HG03097 (cell line): ENCODE data around the gene SETD7.
A peak's percentile ranks its signal among the peaks of the same experiment; 100 is the strongest.
"Not testable (repeated sequence)": the region's sequence is repeated elsewhere in the genome, so short reads cannot be mapped to it uniquely, and the experiment has no call there.

Experiments used
- ATAC-seq: cut with Tn5 transposase; IDR thresholded peaks from one replicate; pipeline ENCODE4 v1.9.1; 2021; ENCODE audit not compliant: unreplicated experiment, low FRiP score

SETD7 gene

GRCh38 chr4:139470295-139470694, 85.7 kb downstream of the SETD7 start:
- ATAC-seq, result no peak

- ATAC-seq, result no peak
These were observed 86.2 kb downstream of the SETD7 start for GRCh38 chr4:139469869-139470268.

GRCh38 chr4:139469216-139469615, 86.8 kb downstream of the SETD7 start:
- no peak for ATAC-seq

- ATAC-seq, result not testable (repeated sequence)
These were observed 87.3 kb downstream of the SETD7 start for GRCh38 chr4:139468756-139469155.

DNA sequence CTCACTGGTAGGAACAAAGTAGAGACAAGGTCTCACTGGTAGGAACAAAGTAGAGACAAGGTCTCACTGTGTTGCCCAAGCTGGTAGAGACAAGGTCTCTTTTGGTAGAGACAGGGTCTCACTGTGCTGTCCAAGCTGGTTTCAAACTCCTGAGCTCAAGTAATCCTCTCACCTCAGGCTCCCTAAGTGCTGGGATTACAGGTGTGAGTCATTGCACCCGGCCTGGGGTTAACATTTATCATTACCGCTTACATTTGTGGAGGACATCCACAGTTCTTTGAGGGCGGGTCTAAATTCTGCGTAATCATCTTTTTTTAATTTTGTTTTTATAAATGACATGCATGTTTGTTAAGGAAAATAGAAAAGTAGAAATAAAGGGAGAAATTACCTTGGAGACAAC, 90.1 kb downstream of the SETD7 start:
- no peak for ATAC-seq

DNA sequence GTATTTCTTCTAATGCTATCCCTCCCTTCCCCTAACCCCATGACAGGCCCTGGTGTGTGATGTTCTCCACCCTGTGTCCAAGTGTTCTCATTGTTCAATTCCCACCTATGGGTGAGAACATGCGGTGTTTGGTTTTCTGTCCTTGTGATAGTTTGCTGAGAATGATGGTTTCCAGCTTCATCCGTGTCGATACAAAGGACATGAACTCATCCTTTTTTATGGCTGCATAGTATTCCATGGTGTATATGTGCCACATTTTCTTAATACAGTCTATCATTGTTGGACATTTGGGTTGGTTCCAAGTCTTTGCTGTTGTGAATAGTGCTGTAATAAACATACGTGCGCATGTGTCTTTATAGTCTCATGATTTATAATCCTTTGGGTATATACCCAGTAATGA, 91.5 kb downstream of the SETD7 start:
- not testable (repeated sequence) for ATAC-seq

- no peak for ATAC-seq
These were observed 94.9 kb downstream of the SETD7 start for GRCh38 chr4:139461022-139461628.

GRCh38 chr4:139460565-139460964, 95.5 kb downstream of the SETD7 start:
- no peak for ATAC-seq

DNA sequence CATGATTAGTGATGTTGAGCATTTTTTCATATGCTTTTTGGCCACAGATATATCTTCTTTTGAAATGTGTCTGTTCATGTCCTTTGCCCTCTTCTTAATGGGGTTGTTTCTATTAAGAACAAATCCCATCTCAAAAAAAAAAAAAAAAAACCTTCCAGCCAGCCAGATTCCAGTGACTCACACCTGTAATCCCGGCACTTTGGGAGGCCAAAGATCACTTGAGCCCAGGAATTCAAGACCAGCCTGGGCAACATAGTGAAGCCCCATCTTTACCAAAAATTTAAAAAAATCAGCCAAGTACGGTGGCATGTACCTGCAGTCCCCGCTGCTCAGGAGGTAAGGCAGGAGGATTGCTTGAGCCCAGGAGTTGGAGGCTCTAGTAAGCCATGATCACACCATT, 97.0 kb downstream of the SETD7 start:
- ATAC-seq, result no peak

GRCh38 chr4:139458543-139458942, 97.5 kb downstream of the SETD7 start:
- ATAC-seq, result no peak

DNA sequence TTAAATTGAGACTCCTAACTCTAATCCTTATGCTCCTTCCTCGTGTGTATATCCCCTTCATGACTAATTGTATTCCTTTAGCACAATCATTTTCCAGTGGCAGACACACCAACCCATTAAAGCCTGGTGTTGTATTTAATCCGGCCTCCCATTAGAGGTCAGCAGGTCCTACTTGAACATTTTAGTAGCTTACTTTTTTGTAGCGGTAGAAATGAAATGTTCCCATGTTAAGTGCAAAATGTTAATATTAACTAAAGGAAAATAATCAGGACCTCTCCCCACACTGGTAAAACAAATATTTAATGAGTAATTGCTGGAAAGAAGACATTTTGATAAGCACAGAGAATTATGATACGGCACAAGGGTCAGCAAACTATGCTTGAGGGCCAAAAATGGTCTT, 98.7 kb downstream of the SETD7 start:
- no peak for ATAC-seq

DNA sequence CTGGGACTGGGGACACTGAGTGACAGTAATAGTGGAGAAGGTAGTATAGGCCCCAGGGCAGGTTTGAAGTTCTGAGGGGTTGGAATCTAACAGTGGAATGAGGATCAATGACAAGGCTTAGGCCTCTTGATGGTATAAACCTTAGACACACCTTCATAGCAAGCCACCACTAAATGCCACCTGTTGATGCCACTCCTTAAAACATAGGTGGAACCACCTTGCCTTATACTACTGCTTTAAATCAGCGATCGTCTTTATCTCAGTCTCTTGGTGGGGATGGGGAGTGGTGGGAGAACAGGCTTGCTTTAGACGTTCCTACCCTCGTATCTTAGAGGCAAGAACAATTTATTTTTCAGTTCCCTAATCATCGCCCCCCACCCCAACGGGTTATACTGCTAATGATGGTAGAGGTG, 100.9 kb downstream of the SETD7 start:
- ATAC-seq, result no peak

DNA sequence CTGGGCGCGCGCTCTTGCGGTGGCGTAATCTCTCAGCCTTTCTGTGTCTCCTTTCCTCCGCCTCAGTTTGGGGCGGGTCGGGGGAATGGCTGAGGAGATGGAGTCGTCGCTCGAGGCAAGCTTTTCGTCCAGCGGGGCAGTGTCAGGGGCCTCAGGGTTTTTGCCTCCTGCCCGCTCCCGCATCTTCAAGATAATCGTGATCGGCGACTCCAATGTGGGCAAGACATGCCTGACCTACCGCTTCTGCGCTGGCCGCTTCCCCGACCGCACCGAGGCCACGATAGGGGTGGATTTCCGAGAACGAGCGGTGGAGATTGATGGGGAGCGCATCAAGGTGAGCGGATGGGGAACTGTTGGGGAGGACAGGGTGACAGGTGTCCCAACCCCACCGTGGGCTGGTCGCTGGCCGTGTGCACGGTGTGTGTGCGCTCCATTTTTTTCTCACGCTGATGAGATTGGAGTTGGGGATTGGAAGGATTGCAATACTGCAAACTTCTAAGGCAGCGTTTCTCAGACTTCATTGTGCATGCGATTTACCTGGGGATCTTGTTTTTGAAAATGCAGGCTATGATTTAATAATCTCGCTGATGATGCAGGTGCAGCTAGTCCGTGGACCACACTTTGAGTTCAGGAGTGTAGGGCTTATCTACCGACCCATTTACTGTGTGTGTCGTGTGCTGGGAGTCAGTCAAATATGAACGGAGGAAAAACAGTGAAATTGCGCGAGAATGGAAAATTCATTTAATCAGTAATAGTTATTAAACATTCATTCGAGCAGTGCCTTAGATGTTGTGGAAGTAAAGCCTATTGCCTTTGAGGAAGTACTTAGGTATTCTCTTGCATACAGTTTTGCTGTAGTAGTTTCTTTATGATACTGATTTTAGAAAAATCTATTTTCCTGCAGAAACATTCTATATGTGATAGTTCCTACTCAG, 101.6 kb downstream of the SETD7 start, which contains the start of gene RAB33B:
Gene RAB33B (plus strand): TSS at position 11 of the 935 bp plus-strand sequence. CDS start 75 bp downstream, at position 86.
- peak; percentile 4 for ATAC-seq

- ATAC-seq, result peak; percentile 86
These were observed 102.5 kb downstream of the SETD7 start for GRCh38 chr4:139453371-139454110.

DNA sequence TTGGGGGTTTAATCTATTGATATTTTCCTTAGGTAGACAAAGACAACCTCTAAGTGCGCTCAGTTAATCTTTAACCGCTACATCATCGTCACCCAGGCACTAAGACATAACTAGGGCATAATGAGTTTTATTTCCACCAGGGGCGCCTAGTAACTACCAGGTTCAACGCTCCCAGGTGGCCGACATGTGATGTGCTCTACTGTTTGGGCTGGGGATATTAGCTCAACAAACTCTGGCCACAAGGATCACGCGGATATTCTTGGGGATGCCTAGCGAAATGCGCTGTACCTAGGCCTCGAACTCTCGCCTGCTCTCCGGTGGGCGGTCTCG, 103.0 kb downstream of the SETD7 start:
- ATAC-seq, result peak; percentile 42

GRCh38 chr4:139451997-139452396, 104.0 kb downstream of the SETD7 start:
- ATAC-seq, result no peak

DNA sequence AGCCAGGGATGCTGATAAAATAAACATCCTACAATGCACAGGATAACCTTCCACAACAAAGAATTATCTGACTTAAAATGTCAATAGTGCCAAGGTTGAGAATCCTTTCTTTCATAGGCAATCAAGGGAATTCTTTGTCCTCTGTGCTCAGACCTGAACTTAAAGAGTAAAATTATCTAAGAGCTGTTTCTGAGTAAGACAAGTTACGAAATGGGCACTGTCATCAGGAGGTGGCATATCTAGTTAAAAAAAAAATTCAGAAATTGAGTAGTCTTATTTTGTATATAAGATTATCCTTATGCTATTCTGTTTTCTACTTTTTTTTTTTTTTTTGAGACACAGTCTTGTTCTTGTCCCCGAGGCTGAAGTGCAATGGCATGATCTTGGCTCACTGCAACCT, 105.4 kb downstream of the SETD7 start:
- no peak for ATAC-seq

DNA sequence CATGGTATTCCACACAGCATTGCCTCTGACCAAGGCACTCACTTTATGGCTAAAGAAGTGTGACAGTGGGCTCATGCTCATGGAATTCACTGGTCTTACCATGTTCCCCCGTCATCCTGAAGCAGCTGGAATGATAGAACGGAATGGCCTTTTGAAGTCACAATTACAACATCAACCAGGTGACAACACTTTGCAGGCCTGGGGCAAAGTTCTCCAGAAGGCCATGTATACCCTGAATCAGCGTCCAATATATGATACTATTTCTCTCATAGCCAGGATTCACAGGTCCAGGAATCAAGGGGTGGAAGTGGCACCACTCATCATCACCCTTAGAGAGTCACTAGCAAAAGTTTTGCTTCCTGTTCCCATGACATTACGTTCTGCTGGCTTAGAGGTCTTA, 108.9 kb downstream of the SETD7 start:
- ATAC-seq, result not testable (repeated sequence)
